HG03045 (cell line): Measurements from ENCODE around the gene DDN.

Experiments used
- ATAC-seq: cut with Tn5 transposase; IDR thresholded peaks from one replicate; pipeline ENCODE4 v1.9.1; 2021; ENCODE audit warnings: mild to moderate bottlenecking, moderate library complexity; ENCODE audit not compliant: unreplicated experiment

The DDN gene

GRCh38 chr12:48999371-49000131 lies at the start of gene DDN:
Gene DDN (minus strand): TSS chr12:48999375. CDS start chr12:48999287, 88 bp downstream.
- ATAC-seq, result peak; percentile 30

GRCh38 chr12:49048953-49049352 lies 49.8 kb upstream of the DDN start:
- no peak for ATAC-seq

- no peak for ATAC-seq
These were observed 47.1 kb upstream of the DDN start for GRCh38 chr12:49046129-49046895.

GRCh38 chr12:49044660-49045059 lies 45.5 kb upstream of the DDN start:
- no peak for ATAC-seq

- no peak for ATAC-seq
These were observed 44.7 kb upstream of the DDN start for GRCh38 chr12:49043856-49044258.

- no peak for ATAC-seq
These were observed 44.1 kb upstream of the DDN start for GRCh38 chr12:49043241-49043640.

DNA sequence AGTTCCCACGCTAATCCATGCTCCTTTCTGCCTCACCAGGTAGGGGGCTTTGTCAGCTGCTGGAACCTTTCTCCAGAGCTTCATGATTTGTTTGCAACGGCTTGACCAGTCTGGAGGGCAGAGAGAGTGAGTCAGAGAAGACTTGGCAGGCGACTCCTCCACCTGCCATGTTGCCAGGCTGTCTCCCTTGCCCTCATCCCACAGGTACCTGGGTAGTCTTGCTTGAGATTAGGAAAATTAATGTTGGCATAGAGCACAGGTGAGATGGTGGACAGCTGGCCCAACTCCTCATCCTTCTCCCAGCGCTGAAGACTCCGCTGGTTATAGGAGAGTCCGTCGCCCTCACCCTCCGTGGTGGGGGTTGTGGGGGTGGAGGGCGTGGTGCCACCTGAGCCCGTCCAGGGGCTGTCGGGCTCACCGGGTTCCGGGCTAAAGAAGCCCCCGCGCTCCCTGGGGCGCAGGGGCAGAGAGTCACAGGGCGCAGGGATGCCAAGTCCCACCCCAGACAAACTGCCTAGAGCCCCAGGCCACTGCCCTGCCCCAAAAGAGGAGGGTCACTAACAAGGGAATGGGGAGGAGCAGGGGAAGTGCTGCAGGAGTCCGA lies 42.8 kb upstream of the DDN start:
- ATAC-seq, result no peak

GRCh38 chr12:49041036-49041880 lies 42.1 kb upstream of the DDN start:
- ATAC-seq, result no peak

DNA sequence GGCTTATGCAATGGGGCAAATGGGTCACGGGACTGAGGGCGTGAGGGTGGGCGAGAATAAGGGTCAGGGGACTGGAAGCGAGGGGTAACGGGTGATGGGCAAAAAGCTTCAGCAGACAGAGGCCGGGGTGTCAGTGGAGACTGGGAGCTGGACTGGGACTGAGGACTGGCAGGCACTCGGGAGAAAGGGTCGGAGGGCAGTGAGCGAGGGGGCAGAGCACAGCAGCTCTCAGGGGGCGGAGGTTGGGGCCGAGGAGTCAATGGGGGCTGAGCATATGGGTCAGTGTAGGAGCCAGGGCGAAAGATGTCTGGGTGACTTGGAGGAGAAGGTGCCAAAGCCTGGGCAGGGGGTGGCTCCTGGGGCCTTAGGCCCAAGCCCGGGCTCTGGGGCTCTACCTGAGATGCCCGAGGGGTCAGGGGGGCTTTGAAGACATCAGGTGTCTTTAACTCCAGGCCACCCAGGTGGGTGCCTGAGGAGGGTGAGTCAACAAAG lies 41.2 kb upstream of the DDN start:
- ATAC-seq, result no peak

DNA sequence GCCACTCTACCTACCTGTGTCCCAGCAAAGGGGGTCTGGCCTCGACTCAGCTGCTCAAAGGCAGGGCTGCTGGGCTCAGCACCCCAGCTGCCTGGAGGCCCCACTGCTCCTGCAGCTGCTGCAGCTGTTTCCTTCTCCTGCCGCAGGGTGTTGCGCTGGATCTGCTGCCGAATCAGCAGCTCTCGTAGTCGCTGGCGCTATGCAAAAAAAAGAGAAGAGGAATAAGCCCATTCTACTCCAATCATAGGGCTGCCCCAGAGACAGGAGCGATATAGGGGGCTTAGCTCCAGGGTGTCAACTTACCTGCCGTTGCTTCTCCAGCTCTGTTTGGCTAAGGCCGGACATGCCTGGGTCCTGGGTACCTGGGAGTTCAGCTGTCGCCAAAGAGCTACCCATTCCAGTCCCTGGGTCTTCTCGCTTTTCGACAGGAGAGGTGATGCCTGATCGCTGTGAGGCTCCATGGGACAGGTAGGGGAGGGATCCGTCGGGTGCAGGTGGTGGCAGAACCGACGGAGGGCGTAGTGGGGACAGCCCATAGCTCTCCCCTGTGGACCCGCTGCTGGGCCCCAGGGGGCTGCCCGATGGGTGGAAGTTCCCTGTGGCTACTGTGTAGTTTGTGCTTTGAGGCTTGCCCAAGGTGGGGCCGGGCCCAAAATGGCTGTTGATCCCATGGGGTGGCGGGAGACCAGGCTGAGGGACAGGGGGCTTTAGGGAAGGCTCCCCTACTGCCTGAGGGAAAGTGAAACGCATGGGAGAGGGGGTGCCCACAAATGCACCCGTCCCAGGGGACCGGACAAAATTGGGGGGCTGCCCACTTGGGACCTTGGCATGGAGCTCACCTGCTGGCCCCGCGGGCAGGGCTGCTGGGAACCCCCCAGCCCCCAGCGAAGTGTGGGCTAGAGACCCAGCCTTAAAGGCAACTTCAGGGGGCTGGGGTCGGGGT lies 40.5 kb upstream of the DDN start:
- no peak for ATAC-seq

GRCh38 chr12:49038291-49038955 lies 39.2 kb upstream of the DDN start:
- no peak for ATAC-seq

GRCh38 chr12:49037947-49038237 lies 38.7 kb upstream of the DDN start:
- no peak for ATAC-seq

DNA sequence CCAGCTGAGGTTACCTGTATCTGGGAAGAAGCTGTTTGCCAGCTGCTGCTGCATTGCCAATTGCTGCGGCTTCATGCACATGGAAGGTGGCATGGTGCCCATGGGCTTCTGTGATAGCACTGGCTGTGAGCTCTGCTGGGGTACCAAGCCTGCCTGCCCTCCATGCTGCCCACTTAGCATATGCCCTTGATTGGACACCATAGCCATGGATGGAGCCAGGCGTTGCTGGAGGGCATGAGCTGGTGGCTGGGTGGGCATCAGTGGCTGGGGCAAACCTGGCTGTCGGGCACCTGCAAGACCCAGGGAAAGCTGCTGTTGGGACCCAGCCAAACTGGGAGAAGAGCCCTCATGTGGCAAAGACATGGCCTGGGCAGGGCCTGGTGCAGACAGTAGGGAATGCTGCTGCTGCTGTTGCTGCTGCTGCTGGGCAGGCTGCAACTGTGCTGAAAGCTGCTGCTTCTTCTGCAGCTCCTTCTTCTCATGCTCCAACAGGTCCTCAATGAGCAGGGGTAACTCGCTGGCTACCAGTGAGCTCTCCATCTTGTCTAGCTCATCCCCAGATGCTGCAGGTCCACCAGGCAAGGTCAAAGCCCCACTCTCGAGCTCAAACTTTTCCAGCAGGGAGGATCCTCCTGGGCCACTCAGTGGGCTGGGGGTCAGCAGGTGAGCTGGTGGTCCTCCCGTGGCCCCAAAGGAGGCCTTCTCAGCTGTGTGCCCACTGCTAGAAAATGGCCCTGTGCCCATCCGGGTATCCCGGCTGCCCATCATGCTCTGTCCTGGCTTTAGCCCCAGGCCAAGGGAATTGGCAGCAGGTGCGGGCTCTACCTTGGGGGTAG lies 38.2 kb upstream of the DDN start:
- ATAC-seq, result no peak

- ATAC-seq, result no peak
These were observed 36.9 kb upstream of the DDN start for GRCh38 chr12:49036029-49036428.

DNA sequence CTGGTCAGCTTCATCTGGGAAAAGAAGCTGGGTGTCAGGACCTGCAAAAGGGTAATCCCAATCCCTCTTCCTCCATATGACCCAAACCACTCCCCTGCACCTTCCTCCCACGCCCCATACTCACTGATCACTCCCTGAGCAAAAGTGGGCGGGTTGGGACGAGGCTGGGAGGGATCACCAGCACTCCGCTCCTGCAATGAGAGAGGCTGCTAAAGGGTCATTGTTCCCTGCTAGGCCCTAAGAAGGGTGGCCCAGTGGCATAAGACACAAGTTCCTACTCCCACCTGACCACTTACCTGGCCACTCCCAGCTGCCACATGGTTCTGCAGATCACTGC lies 35.1 kb upstream of the DDN start:
- no peak for ATAC-seq

DNA sequence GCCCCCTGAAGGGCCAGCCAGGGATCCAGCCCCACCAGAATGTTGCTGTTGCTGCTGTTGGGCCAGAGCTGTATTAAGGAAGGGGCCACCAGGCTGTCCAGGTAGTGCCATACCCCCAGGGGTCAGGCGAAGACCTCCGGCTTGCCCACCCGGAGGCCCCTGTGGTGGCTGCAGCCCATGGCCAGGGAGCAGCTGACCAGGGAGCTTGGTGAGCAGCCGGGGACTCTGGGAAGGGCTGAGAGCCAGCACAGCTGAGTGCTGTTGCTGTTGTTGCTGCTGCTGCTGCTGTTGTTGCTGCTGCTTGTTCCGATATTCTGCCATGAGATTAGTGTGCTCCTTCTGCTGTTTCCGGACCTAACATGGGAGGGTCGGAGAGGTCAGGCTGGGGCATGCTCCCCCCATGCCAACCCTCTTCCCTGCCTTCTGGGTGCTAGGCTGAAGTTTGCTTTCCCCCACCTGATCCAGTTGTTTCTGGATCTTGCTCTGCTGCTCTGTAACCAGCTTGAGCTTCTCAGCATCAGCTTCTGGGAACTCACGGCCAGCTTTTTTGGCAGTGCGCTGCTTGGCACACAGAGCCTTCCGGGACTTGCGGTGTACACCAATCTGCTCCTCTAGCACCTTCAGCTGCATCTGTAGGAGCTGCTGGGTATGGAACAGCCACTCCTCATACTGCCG lies 34.6 kb upstream of the DDN start:
- ATAC-seq, result no peak

GRCh38 chr12:49032679-49033447 lies 33.7 kb upstream of the DDN start:
- no peak for ATAC-seq
